Measurements from ENCODE around the gene PPP1R13B. TPM values are rescaled to one million over a fixed set of nuclear protein-coding genes. Genes with fewer than 3 reads are reported as not detected.

PPP1R13B gene
- total and polyA plus RNA-seq, 7 donors = 8.6 to 26.9 (median 9.9) TPM

DNA sequence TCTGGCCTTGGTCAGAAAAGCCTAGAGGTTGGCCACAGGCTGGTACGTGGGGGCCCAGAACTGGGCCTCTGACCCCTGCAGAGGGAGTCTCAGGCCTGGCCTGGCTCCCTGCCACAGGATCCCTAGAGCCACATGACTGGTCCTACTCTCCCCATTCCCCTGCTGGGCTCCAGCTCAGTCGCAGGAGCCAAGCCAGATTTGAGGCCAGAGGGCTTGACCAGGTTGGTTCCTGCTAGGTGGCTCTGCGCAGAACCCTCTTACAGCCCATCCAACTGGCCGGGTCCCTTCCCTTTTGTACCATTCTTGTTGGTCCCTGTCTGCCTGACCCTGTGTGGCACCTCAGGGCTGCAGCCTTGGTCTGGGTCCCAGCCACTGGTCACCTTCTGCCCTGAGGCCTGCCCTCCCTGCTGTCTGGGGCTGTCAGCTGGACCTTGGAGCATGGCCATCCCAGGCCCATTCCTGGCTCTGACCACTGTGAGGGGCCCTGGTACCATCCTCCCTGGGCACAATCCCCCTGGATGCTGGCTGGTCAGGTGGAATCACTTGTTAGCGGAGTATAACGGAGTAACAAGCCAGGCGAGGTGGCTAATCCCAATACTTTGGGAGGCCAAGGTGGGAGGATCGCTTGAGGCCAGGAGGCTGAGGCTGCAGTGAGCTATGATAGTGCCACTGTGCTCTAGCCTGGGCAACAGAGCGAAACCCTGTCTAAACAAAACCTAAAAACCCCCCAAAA, 22.9 kb upstream of the PPP1R13B start:
- DNase-seq = no peak
- H3K4me3 ChIP-seq = no peak overlapping the region
- TF ChIP-seq EP300 (IDR thresholded peaks at IDR 0.05) = no peak
- no peak for TF ChIP-seq POLR2AphosphoS5 (IDR thresholded peaks at IDR 0.05)
- intact Hi-C loops (cut with DNase I) = no loop called here
- H3K27me3 ChIP-seq = peaks cover 0 to 6% (median 0%) of the 10 kb centered on the region in 3 donors
- peaks cover 0 to 22% (median 14%) of the 10 kb centered on the region in 4 donors for H3K4me1 ChIP-seq
- no peaks in the 10 kb centered on the region for H3K36me3 ChIP-seq
- H3K9me3 ChIP-seq = no peaks in the 10 kb centered on the region
- no peak overlapping the region for H3K27ac ChIP-seq
- 94 to 95% methylated on average over 9 of the region's 9 CpGs for WGBS, 2 donors

DNA sequence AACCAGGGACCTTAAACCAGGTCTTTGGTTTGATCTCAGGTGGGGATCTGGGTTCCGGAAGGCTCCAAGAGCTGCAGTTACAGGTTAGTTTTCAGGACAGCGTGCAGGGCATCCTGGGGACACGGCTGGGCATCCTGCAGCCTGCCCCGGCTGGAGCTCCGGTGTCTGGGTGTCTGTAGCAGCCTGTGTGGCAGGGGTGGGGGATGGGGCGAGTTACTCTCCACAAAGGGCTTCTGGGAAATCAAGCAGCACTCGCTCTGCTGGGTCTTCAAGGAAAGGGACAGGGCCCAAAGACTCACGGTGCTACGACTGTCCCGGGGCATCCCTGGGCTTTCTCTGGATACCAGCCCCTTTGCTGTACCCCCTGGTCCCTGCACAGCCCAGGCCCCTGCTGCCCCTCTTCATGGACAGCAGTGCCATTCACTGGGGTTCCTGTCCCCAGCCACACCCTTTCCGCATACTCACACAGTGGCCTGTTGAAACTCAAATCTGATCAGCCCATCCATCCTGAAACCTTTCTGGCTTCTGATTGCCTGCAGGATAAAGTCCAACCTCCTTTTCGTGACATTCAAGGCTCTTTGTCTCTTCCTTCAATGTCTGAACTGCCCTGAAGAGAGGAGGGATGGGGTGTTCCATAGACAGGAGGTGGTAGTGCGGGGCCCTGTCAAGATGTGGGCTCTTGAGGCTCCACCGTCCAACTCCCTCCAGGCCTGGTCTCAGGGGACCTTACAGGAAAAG, 22.2 kb upstream of the PPP1R13B start:
- peaks cover 0 to 6% (median 0%) of the 10 kb centered on the region in 3 donors for H3K27me3 ChIP-seq
- no peak overlapping the region for H3K27ac ChIP-seq
- WGBS, 2 donors = 89 to 92% methylated on average over 14 of the region's 14 CpGs
- no peaks in the 10 kb centered on the region for H3K36me3 ChIP-seq
- no peaks in the 10 kb centered on the region for H3K9me3 ChIP-seq
- H3K4me1 ChIP-seq = peaks cover 0 to 22% (median 14%) of the 10 kb centered on the region in 4 donors
- intact Hi-C loops (cut with DNase I) = no loop called here
- DNase-seq = no peak
- TF ChIP-seq POLR2AphosphoS5 (IDR thresholded peaks at IDR 0.05) = no peak
- TF ChIP-seq EP300 (IDR thresholded peaks at IDR 0.05) = no peak
- no peak for TF ChIP-seq POLR2A (IDR thresholded peaks at IDR 0.05)
- TF ChIP-seq, protein P1, sequence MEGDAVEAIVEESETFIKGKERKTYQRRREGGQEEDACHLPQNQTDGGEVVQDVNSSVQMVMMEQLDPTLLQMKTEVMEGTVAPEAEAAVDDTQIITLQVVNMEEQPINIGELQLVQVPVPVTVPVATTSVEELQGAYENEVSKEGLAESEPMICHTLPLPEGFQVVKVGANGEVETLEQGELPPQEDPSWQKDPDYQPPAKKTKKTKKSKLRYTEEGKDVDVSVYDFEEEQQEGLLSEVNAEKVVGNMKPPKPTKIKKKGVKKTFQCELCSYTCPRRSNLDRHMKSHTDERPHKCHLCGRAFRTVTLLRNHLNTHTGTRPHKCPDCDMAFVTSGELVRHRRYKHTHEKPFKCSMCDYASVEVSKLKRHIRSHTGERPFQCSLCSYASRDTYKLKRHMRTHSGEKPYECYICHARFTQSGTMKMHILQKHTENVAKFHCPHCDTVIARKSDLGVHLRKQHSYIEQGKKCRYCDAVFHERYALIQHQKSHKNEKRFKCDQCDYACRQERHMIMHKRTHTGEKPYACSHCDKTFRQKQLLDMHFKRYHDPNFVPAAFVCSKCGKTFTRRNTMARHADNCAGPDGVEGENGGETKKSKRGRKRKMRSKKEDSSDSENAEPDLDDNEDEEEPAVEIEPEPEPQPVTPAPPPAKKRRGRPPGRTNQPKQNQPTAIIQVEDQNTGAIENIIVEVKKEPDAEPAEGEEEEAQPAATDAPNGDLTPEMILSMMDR (IDR thresholded peaks at IDR 0.05) = no peak
- no peak overlapping the region for H3K4me3 ChIP-seq

DNA sequence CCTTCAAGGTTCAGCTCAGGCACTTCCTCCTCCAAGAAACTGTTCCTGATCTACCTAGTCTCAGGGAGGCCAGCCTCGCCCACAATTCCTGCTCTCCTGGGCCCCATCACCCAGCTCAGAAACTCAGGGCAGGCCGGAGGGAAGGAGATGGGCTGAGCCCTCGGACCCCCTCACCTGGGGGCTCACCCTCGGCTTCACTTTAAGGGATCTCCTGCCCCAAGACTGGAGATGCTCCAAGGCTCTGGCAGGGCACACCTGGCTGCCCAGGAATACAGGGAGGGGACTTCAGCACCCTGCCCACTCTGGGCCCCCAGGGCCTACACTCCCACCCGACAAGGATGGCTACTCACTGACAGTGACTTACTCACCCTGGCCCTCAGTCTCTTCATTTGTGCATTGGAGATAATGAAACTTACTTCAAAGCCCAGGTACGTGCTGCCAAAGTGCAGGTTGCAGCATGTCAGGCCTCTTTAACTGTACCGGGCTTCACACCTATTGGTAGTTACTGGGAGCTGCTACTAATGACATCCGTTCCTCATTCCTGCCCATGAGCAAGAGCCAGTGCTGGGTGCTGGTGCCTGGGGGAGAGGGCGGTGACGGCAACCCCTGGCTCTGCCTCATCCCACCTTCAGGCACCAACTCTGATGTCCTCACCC, 21.0 kb upstream of the PPP1R13B start:
- 93 to 94% methylated on average over 10 of the region's 10 CpGs for WGBS, 2 donors
- peaks cover 0 to 6% (median 0%) of the 10 kb centered on the region in 3 donors for H3K27me3 ChIP-seq
- no peaks in the 10 kb centered on the region for H3K36me3 ChIP-seq
- TF ChIP-seq POLR2AphosphoS5 (IDR thresholded peaks at IDR 0.05) = no peak
- TF ChIP-seq, protein P1 (IDR thresholded peaks at IDR 0.05) = no peak
- TF ChIP-seq EP300 (IDR thresholded peaks at IDR 0.05) = no peak
- no peak for TF ChIP-seq POLR2A (IDR thresholded peaks at IDR 0.05)
- H3K4me1 ChIP-seq = peaks cover 0 to 22% (median 14%) of the 10 kb centered on the region in 4 donors
- DNase-seq = no peak
- H3K27ac ChIP-seq = peak overlapping the region; percentile 26 to 73 (median 54)
- no peaks in the 10 kb centered on the region for H3K9me3 ChIP-seq
- intact Hi-C loops (cut with DNase I) = no loop called here
- H3K4me3 ChIP-seq = no peak overlapping the region

DNA sequence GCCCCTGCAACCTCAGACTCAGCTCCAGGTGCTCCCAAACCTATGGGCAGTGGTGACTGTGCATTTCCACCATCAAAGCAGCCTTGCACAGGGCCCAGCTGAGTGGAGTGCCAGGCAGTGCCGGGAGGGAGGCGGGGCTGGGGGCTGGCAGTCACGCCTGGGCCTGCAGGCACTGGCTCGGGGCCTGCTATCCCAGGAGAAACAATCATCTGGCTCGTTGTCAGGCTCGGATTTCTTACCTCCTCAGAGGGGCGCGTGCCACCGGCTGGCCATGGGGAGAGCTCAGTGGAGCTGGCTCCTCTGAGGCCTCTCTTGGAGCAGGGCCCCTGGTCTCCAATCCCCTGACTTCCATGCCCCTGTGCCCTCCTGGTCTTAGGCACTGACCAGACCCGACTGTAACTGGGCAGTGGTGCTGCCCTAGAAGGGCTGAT, 20.2 kb upstream of the PPP1R13B start:
- peaks cover 0 to 22% (median 13%) of the 10 kb centered on the region in 4 donors for H3K4me1 ChIP-seq

More for the DNA sequence above, 20.2 kb upstream of the PPP1R13B start:
- intact Hi-C loops (cut with DNase I) = no loop called here
- peak; percentile 81 for DNase-seq
- Histone ChIP-seq H3K4me3 (no peak overlapping the region), H3K36me3 (no peaks in the 10 kb centered on the region), H3K27ac (peak overlapping the region; percentile 26 to 73 (median 54)), H3K9me3 (no peaks in the 10 kb centered on the region), H3K27me3 (peaks cover 0 to 6% (median 0%) of the 10 kb centered on the region in 3 donors)
- no peak for TF ChIP-seq EP300 (IDR thresholded peaks at IDR 0.05)
- TF ChIP-seq, protein P1 (IDR thresholded peaks at IDR 0.05) = no peak
- no peak for TF ChIP-seq POLR2A (IDR thresholded peaks at IDR 0.05)
- TF ChIP-seq POLR2AphosphoS5 (IDR thresholded peaks at IDR 0.05) = no peak
- 36 to 75% methylated on average over 10 of the region's 10 CpGs for WGBS, 2 donors
